HepG2 (cell line): Measurements from ENCODE around the gene FAM184B. TPM values are rescaled to one million over a fixed set of nuclear protein-coding genes. Genes with fewer than 3 reads are reported as not detected.

Experiments used
- ARID4A ChIP-seq: sonication (generic); formaldehyde crosslinking; IDR thresholded peaks from 2 replicates; pipeline ENCODE4 v1.5.0; 2020; ENCODE audit warnings: mild to moderate bottlenecking, missing genetic modification reagents, borderline replicate concordance
- ATF1 ChIP-seq: IDR thresholded peaks from 2 replicates; pipeline ENCODE4 v1.6.1; 2016; ENCODE audit warnings: mild to moderate bottlenecking, control low read depth
- ATF3 ChIP-seq: sonication (generic); formaldehyde crosslinking; IDR thresholded peaks from 2 replicates; pipeline ENCODE4 v1.4.0; 2020; ENCODE audit warnings: missing genetic modification reagents
- CEBPG ChIP-seq: IDR thresholded peaks from 2 replicates; pipeline ENCODE4 v1.6.1; 2016
- HNRNPLL ChIP-seq: fragments of 200-400 bp; formaldehyde crosslinking; IDR thresholded peaks from 2 replicates; pipeline ENCODE4 v1.6.1; 2017; ENCODE audit warnings: mild to moderate bottlenecking, low read depth, low read length; ENCODE audit not compliant: poor library complexity, severe bottlenecking
- KAT8 ChIP-seq: IDR thresholded peaks from 2 replicates; pipeline ENCODE4 v1.6.1; 2016; ENCODE audit warnings: missing genetic modification reagents, missing compliant biosample characterization
- KLF16 ChIP-seq, 2 experiments: sonication (generic) in 1 of 2; formaldehyde crosslinking in 1 of 2; IDR thresholded peaks; 2 replicates each; pipeline versions ENCODE4 v1.6.1 to v1.8.0; 2016 to 2023; ENCODE audit warnings: missing genetic modification reagents in 2 of 2, missing compliant biosample characterization in 1 of 2
- NFIC ChIP-seq: IDR thresholded peaks from 2 replicates; pipeline ENCODE4 v1.6.1; 2012; ENCODE audit warnings: mild to moderate bottlenecking, low read length, inconsistent platforms
- PRDM10 ChIP-seq: sonication (generic); formaldehyde crosslinking; IDR thresholded peaks from 2 replicates; pipeline ENCODE4 v1.4.0; 2020; ENCODE audit warnings: low read depth, missing genetic modification reagents
- RAD51 ChIP-seq: fragments of 450-650 bp; IDR thresholded peaks from 2 replicates; pipeline ENCODE4 v1.6.1; 2016; ENCODE audit warnings: borderline replicate concordance
- RBFOX2 ChIP-seq: fragments of 200-400 bp; formaldehyde crosslinking; IDR thresholded peaks from 2 replicates; pipeline ENCODE4 v1.6.1; 2017; ENCODE audit warnings: low read depth, mild to moderate bottlenecking, low read length
- SIN3B ChIP-seq: fragments of 150-350 bp; IDR thresholded peaks from 2 replicates; pipeline ENCODE4 v1.6.1; 2014; ENCODE audit warnings: low read length
- SPEN ChIP-seq: sonication (generic); formaldehyde crosslinking; IDR thresholded peaks from 2 replicates; pipeline ENCODE4 v1.5.1; 2020; ENCODE audit warnings: low read depth, mild to moderate bottlenecking, missing genetic modification reagents
- TOE1 ChIP-seq: sonication (generic); formaldehyde crosslinking; IDR thresholded peaks from 2 replicates; pipeline ENCODE4 v1.4.0; 2020; ENCODE audit warnings: mild to moderate bottlenecking, missing genetic modification reagents
- ZNF234 ChIP-seq: sonication (generic); formaldehyde crosslinking; conservative IDR thresholded peaks from 2 replicates; pipeline ENCODE4 v1.5.1; 2020; ENCODE audit warnings: mild to moderate bottlenecking, missing genetic modification reagents
- ZNF33A ChIP-seq: sonication (generic); formaldehyde crosslinking; IDR thresholded peaks from 2 replicates; pipeline ENCODE4 v1.5.1; 2020; ENCODE audit warnings: missing genetic modification reagents, mild to moderate bottlenecking, moderate library complexity, borderline replicate concordance
- polyA plus RNA-seq, 8 experiments: library from polyadenylated mRNA; depleted of rRNA in 3 of 8; stranded (reverse) in 7 of 8; unstranded in 1 of 8; fragments of >200 nt; fragmentation: Illumina TruSeq in 4 of 8; extraction: Trizol in 4 of 8; gene quantifications; 2 replicates each; pipeline versions ENCODE4 v1.2.1 to v1.2.3, GENCODE V29; 2011 to 2016; ENCODE audit warnings: low read depth in 4 of 8, missing spikeins in 1 of 8, mixed read lengths in 1 of 8; ENCODE audit not compliant: insufficient read depth in 1 of 8
- total RNA-seq, 5 experiments: library from RNA; depleted of rRNA; stranded (reverse); fragments of >200 nt; fragmentation: Illumina TruSeq; extraction: Trizol; gene quantifications; 2 replicates each; pipeline ENCODE4 v1.2.3, GENCODE V29; 2016; ENCODE audit warnings: low read depth in 1 of 5

The FAM184B gene
- total and polyA plus RNA-seq, 2 of the 13 experiments (the other 11 are each of a cell fraction or from before 2014, with no cell fraction given), result not detected

GRCh38 chr4:17614416-17615299 is 166.8 kb downstream of the FAM184B start, which contains the start of gene MED28 (continued):
- TF ChIP-seq TOE1 (CRISPR knock-in tag), result 0 out of 2 replicates have a peak, but pooled peaks have one; percentile 17
- no peak for TF ChIP-seq PRDM10 (CRISPR knock-in tag)
- peak in 1 of 2 experiments; percentile 75; a peak in 2 of 4 replicates for TF ChIP-seq KLF16 (CRISPR knock-in tag; IDR thresholded peaks at IDR 0.05)
- TF ChIP-seq NFIC, result peak; percentile 78
- 0 out of 2 replicates have a peak, but pooled peaks have one; percentile 47 for TF ChIP-seq ATF1 (CRISPR knock-in tag)
- peak; percentile 66 for TF ChIP-seq RBFOX2
- 0 out of 2 replicates have a peak, but pooled peaks have one; percentile 51 for TF ChIP-seq ZNF33A (CRISPR knock-in tag)
- peak; percentile 89 for TF ChIP-seq CEBPG (CRISPR knock-in tag)
- TF ChIP-seq ATF3, result no peak
- TF ChIP-seq KAT8, result peak; percentile 96
- peak; percentile 74 for TF ChIP-seq SIN3B
- peak; percentile 48; the same call in 1 of the 2 replicates for TF ChIP-seq ZNF234 (CRISPR knock-in tag)
- TF ChIP-seq HNRNPLL, result peak; percentile 45
- peak; percentile 71 for TF ChIP-seq SPEN (CRISPR knock-in tag)
- TF ChIP-seq ARID4A, result peak; percentile 88
- peak; percentile 99 for TF ChIP-seq RAD51
